Suprapubic skin (tissue), 4 donors: ENCODE results near the gene CPA1. TPM values are rescaled to one million over a fixed set of nuclear protein-coding genes. Genes with fewer than 3 reads are reported as not detected.

Experiments used
- DNase-seq, 2 donors: peaks; one replicate each; pipeline ENCODE4 v3.0.0-alpha.2; 2019; ENCODE audit warnings: low spot score in 2 of 2
- H3K27ac ChIP-seq: fragments of 200-600 bp; sonication (generic); one replicate; pipeline ENCODE4 v1.5.1; 2019
- H3K27me3 ChIP-seq: fragments of 200-600 bp; sonication (generic); one replicate; pipeline ENCODE4 v1.5.1; 2019
- H3K36me3 ChIP-seq: fragments of 200-600 bp; sonication (generic); one replicate; pipeline ENCODE4 v1.5.1; 2019
- H3K4me1 ChIP-seq: fragments of 200-600 bp; sonication (generic); one replicate; pipeline ENCODE4 v1.5.1; 2019
- H3K4me3 ChIP-seq: fragments of 200-600 bp; sonication (generic); one replicate; pipeline ENCODE4 v1.5.1; 2019; ENCODE audit warnings: mild to moderate bottlenecking
- H3K9me3 ChIP-seq: fragments of 200-600 bp; sonication (generic); one replicate; pipeline ENCODE4 v1.5.1; 2019
- CTCF ChIP-seq, 2 donors: fragments of 200-600 bp in 1 of 2; fragments of 450-650 bp in 1 of 2; sonication (generic) in 1 of 2; IDR thresholded peaks; one replicate each; pipeline ENCODE4 v1.5.1; 2016 to 2019; ENCODE audit warnings: antibody characterized with exemption in 2 of 2, mild to moderate bottlenecking in 1 of 2, moderate library complexity in 1 of 2
- EP300 ChIP-seq: sonication (generic); formaldehyde crosslinking; IDR thresholded peaks from one replicate; pipeline ENCODE4 v1.6.1; 2017; ENCODE audit warnings: antibody characterized with exemption
- POLR2A ChIP-seq, 2 donors: fragments of 450-650 bp; IDR thresholded peaks; one replicate each; pipeline ENCODE4 v1.6.1; 2017; ENCODE audit warnings: antibody characterized with exemption in 2 of 2, mild to moderate bottlenecking in 2 of 2, moderate library complexity in 2 of 2
- POLR2AphosphoS5 ChIP-seq, 3 donors: sonication (generic); formaldehyde crosslinking; IDR thresholded peaks; one replicate each; pipeline ENCODE4 v1.6.1; 2017; ENCODE audit warnings: antibody characterized with exemption in 3 of 3
- WGBS: methylation state at CpG from one replicate; pipeline ENCODE4 v1.1.5; 2018; 5-methylcytosine and 5-hydroxymethylcytosine counted together
- total RNA-seq, 4 donors: library from RNA; depleted of rRNA; stranded (reverse); fragments of >200 nt; gene quantifications; one replicate each; pipeline ENCODE4 v1.1.0, GENCODE V29; 2016

CPA1 gene
- total RNA-seq, 4 donors from 2014 or later = not detected

- no peak for TF ChIP-seq POLR2A (IDR thresholded peaks at IDR 0.05)
- TF ChIP-seq EP300 = no peak
- TF ChIP-seq POLR2AphosphoS5 (IDR thresholded peaks at IDR 0.05) = no peak
- no peak for TF ChIP-seq CTCF (IDR thresholded peaks at IDR 0.05)
- no peak for DNase-seq
- H3K27me3 ChIP-seq = no peaks in the 10 kb centered on the region
- no peak overlapping the region for H3K27ac ChIP-seq
- H3K9me3 ChIP-seq = no peaks in the 10 kb centered on the region
- H3K36me3 ChIP-seq = no peaks in the 10 kb centered on the region
- WGBS = 72% methylated on average over 10 of the region's 10 CpGs
- peaks cover 20% of the 10 kb centered on the region for H3K4me1 ChIP-seq
- no peak overlapping the region for H3K4me3 ChIP-seq
Observed at GRCh38 chr7:130393841-130394411, 13.6 kb downstream of the CPA1 start.

- no peaks in the 10 kb centered on the region for H3K9me3 ChIP-seq
- 82% methylated on average over 7 of the region's 7 CpGs for WGBS
- H3K4me1 ChIP-seq = peaks cover 20% of the 10 kb centered on the region
Observed at GRCh38 chr7:130394421-130395195, 14.3 kb downstream of the CPA1 start.

GRCh38 chr7:130395421-130395820 lies 15.1 kb downstream of the CPA1 start:
- H3K4me1 ChIP-seq = peaks cover 22% of the 10 kb centered on the region
- TF ChIP-seq CTCF (IDR thresholded peaks at IDR 0.05) (no peak), POLR2AphosphoS5 (IDR thresholded peaks at IDR 0.05) (no peak), POLR2A (IDR thresholded peaks at IDR 0.05) (no peak), EP300 (no peak)
- no peaks in the 10 kb centered on the region for H3K36me3 ChIP-seq
- DNase-seq = no peak
- H3K9me3 ChIP-seq = no peaks in the 10 kb centered on the region
- no peak overlapping the region for H3K4me3 ChIP-seq
- H3K27me3 ChIP-seq = no peaks in the 10 kb centered on the region
- WGBS = 75% methylated on average over 5 of the region's 5 CpGs
- no peak overlapping the region for H3K27ac ChIP-seq

More at GRCh38 chr7:130394421-130395195, 14.3 kb downstream of the CPA1 start:
- Histone ChIP-seq H3K4me3 (no peak overlapping the region), H3K36me3 (no peaks in the 10 kb centered on the region), H3K27ac (no peak overlapping the region), H3K27me3 (no peaks in the 10 kb centered on the region)
- DNase-seq = no peak
- TF ChIP-seq POLR2AphosphoS5 (IDR thresholded peaks at IDR 0.05) (no peak), CTCF (IDR thresholded peaks at IDR 0.05) (no peak), EP300 (no peak), POLR2A (IDR thresholded peaks at IDR 0.05) (no peak)

GRCh38 chr7:130396109-130396508 lies 15.8 kb downstream of the CPA1 start:
- no peak for DNase-seq
- TF ChIP-seq POLR2A (IDR thresholded peaks at IDR 0.05) (no peak), POLR2AphosphoS5 (IDR thresholded peaks at IDR 0.05) (no peak), CTCF (IDR thresholded peaks at IDR 0.05) (no peak), EP300 (no peak)
- Histone ChIP-seq H3K36me3 (no peaks in the 10 kb centered on the region), H3K4me1 (peaks cover 26% of the 10 kb centered on the region), H3K9me3 (no peaks in the 10 kb centered on the region), H3K4me3 (no peak overlapping the region), H3K27me3 (no peaks in the 10 kb centered on the region), H3K27ac (no peak overlapping the region)
- WGBS = 49% methylated on average over 3 of the region's 3 CpGs

GRCh38 chr7:130397051-130397757 lies 16.9 kb downstream of the CPA1 start:
- no peak for DNase-seq
- 63% methylated on average over 7 of the region's 7 CpGs for WGBS
- no peaks in the 10 kb centered on the region for H3K27me3 ChIP-seq

More at GRCh38 chr7:130397051-130397757, 16.9 kb downstream of the CPA1 start:
- no peaks in the 10 kb centered on the region for H3K36me3 ChIP-seq
- TF ChIP-seq CTCF (IDR thresholded peaks at IDR 0.05) (no peak), EP300 (no peak), POLR2AphosphoS5 (IDR thresholded peaks at IDR 0.05) (no peak), POLR2A (IDR thresholded peaks at IDR 0.05) (no peak)
- H3K4me1 ChIP-seq = peaks cover 22% of the 10 kb centered on the region
- no peak overlapping the region for H3K4me3 ChIP-seq
- no peaks in the 10 kb centered on the region for H3K9me3 ChIP-seq
- no peak overlapping the region for H3K27ac ChIP-seq
